Measurements from ENCODE around the gene NEUROG1. TPM values are rescaled to one million over a fixed set of nuclear protein-coding genes. Genes with fewer than 3 reads are reported as not detected.

The NEUROG1 gene
- total RNA-seq, 3 donors from 2014 or later: not detected

DNA sequence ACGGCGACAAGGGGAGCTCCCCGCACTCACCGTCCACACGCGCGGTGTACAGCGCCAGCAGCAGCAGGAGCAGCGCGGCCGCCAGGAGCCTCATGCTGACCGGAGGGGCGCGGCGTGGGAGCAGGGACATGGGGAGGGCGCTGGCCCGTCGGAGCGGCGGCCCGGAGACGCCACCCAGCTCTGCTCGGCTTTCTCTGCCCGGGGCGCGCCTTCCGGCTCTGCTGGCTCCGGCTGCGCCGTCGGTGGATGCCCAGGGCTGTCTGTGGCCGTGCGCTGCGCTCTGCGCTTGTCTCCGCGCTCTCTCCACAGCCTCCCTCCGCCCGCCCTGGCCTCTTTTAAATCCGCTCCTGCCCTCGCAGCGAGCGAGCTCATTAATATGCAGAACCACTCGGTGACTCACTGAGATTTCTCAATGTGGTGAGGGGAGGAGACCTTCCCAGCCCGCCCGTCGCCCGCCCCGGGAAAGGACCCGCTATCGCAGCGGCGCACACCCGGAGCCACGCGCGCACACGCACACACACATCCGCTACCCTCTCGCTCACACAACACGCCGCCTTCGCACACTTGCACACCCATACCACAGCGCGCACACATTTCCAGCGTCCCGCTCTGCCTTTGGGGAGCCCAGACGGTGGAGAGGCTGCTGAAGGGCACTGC, 43.0 kb upstream of the NEUROG1 start, which contains the start of gene CXCL14:
TSS of gene CXCL14 (minus strand) at position 307 of the 657 bp plus-strand sequence. CDS start at position 94, 213 bp downstream.
- DNase-seq (ENCODE audit: low spot score in 2 of 2): peak in 1 of 2 donors; percentile 48
- Histone ChIP-seq H3K4me3 (peak within 1 kb of the TSS; percentile 59 to 69 (median 60)), H3K9me3 (no peaks in the 10 kb centered on the region), H3K4me1 (no peaks in the 10 kb centered on the region), H3K27ac (peak within 1 kb of the TSS in 1 of 2 donors; percentile 74), H3K36me3 (no peaks in the 10 kb centered on the region), H3K27me3 (peaks cover 0 to 31% of the 10 kb centered on the region in 2 donors)
- intact Hi-C loops (cut with DNase I; ENCODE audit: low total_unique reads): no loop called here
- TF ChIP-seq POLR2A (IDR thresholded peaks at IDR 0.05) (no peak), POLR2AphosphoS5 (IDR thresholded peaks at IDR 0.05) (no peak)
- TF ChIP-seq, protein P1, sequence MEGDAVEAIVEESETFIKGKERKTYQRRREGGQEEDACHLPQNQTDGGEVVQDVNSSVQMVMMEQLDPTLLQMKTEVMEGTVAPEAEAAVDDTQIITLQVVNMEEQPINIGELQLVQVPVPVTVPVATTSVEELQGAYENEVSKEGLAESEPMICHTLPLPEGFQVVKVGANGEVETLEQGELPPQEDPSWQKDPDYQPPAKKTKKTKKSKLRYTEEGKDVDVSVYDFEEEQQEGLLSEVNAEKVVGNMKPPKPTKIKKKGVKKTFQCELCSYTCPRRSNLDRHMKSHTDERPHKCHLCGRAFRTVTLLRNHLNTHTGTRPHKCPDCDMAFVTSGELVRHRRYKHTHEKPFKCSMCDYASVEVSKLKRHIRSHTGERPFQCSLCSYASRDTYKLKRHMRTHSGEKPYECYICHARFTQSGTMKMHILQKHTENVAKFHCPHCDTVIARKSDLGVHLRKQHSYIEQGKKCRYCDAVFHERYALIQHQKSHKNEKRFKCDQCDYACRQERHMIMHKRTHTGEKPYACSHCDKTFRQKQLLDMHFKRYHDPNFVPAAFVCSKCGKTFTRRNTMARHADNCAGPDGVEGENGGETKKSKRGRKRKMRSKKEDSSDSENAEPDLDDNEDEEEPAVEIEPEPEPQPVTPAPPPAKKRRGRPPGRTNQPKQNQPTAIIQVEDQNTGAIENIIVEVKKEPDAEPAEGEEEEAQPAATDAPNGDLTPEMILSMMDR (IDR thresholded peaks at IDR 0.05): no peak

DNA sequence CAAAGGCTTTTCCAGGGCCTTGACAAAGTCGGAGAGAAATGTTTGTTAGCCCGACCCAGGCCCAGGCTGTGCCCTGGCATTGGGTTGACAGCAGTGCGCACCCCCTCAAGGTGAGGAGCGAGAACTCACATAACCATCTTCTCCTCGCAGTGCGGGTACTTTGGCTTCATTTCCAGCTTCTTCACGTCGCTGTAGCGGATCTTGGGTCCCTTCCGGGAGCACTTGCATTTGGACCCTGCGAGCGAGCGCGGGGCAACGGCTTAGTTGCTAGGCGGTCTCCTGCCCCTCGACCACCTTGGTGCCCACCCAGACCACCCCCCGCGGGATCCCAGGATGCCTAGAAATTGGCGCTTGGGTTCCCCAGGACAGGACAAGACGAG, 42.5 kb upstream of the NEUROG1 start:
- no peaks in the 10 kb centered on the region for H3K4me1 ChIP-seq
- no peak for DNase-seq (ENCODE audit: low spot score in 2 of 2)
- H3K27ac ChIP-seq: peak overlapping the region in 1 of 2 donors; percentile 74
- peak overlapping the region; percentile 59 to 69 (median 60) for H3K4me3 ChIP-seq
- no peak for TF ChIP-seq POLR2AphosphoS5 (IDR thresholded peaks at IDR 0.05)
- TF ChIP-seq, protein P1 (IDR thresholded peaks at IDR 0.05): no peak
- peaks cover 0 to 31% of the 10 kb centered on the region in 2 donors for H3K27me3 ChIP-seq
- intact Hi-C loops (cut with DNase I; ENCODE audit: low total_unique reads): no loop called here
- no peaks in the 10 kb centered on the region for H3K9me3 ChIP-seq
- no peaks in the 10 kb centered on the region for H3K36me3 ChIP-seq

DNA sequence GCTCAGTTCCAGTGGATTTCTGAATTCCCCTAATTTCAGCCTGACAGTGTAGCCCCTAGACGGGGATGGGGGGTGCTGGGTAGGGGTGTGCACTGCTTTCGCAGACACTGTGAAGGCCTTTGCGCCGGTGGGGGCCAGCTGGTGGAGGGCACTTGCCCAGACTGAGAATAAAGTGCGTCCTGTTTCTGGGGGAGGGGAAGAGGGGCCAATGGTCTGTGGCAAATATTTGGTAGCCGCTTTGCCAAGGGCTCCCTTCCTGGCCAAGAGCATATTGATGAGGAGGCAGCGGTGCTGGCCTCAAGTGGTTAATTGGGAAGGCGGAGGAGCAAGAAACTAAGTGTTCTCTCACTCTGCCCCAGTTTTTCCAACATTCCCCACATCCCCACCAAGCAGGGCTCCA, 41.7 kb upstream of the NEUROG1 start:
- no peaks in the 10 kb centered on the region for H3K36me3 ChIP-seq
- no peaks in the 10 kb centered on the region for H3K4me1 ChIP-seq
- peaks cover 0 to 31% of the 10 kb centered on the region in 2 donors for H3K27me3 ChIP-seq
- no peak for DNase-seq (ENCODE audit: low spot score in 2 of 2)
- H3K4me3 ChIP-seq: peak overlapping the region; percentile 59 to 69 (median 60)
- intact Hi-C loops (cut with DNase I; ENCODE audit: low total_unique reads): no loop called here
- H3K9me3 ChIP-seq: no peaks in the 10 kb centered on the region
- peak overlapping the region; percentile 13 to 74 for H3K27ac ChIP-seq
- TF ChIP-seq POLR2A (IDR thresholded peaks at IDR 0.05): no peak
- TF ChIP-seq, protein P1 (IDR thresholded peaks at IDR 0.05): no peak

GRCh38 chr5:135576075-135576599, 40.4 kb upstream of the NEUROG1 start:
- Histone ChIP-seq H3K36me3 (no peaks in the 10 kb centered on the region), H3K9me3 (no peaks in the 10 kb centered on the region), H3K4me1 (no peaks in the 10 kb centered on the region), H3K4me3 (peak overlapping the region; percentile 8 to 60 (median 59)), H3K27ac (peak overlapping the region in 1 of 2 donors; percentile 30), H3K27me3 (peaks cover 0 to 35% of the 10 kb centered on the region in 2 donors)
- intact Hi-C loops (cut with DNase I; ENCODE audit: low total_unique reads): loop anchor here (1.0 kb wide), 1 partner anchor 9 kb away; no protein-coding TSS in a partner anchor
- TF ChIP-seq POLR2AphosphoS5 (IDR thresholded peaks at IDR 0.05) (no peak), POLR2A (IDR thresholded peaks at IDR 0.05) (no peak)
- TF ChIP-seq, protein P1 (IDR thresholded peaks at IDR 0.05): no peak
- DNase-seq (ENCODE audit: low spot score in 2 of 2): no peak

- H3K36me3 ChIP-seq: no peaks in the 10 kb centered on the region
- no peaks in the 10 kb centered on the region for H3K9me3 ChIP-seq
- peak overlapping the region in 1 of 2 donors; percentile 43 for H3K27ac ChIP-seq
- H3K27me3 ChIP-seq: peaks cover 0 to 32% of the 10 kb centered on the region in 2 donors
- H3K4me3 ChIP-seq: no peak overlapping the region
- no peak for DNase-seq (ENCODE audit: low spot score in 2 of 2)
- intact Hi-C loops (cut with DNase I; ENCODE audit: low total_unique reads): no loop called here
- TF ChIP-seq POLR2A (IDR thresholded peaks at IDR 0.05) (no peak), POLR2AphosphoS5 (IDR thresholded peaks at IDR 0.05) (no peak)
- TF ChIP-seq, protein P1 (IDR thresholded peaks at IDR 0.05): no peak
- no peaks in the 10 kb centered on the region for H3K4me1 ChIP-seq
These were observed 38.7 kb upstream of the NEUROG1 start for GRCh38 chr5:135574493-135574892.

Measured in breast epithelium (tissue), 4 donors.